GM19035 (cell line): ENCODE results near the gene MANSC1.

Experiments used
- ATAC-seq: cut with Tn5 transposase; IDR thresholded peaks from one replicate; pipeline ENCODE4 v1.9.1; 2021; ENCODE audit not compliant: unreplicated experiment

Gene MANSC1

GRCh38 chr12:12349711-12350665, at the start of gene MANSC1:
Gene MANSC1, minus strand, starts transcription at chr12:12350242. Its CDS starts 6,928 bp downstream, at chr12:12343314.
- ATAC-seq: no peak

GRCh38 chr12:12399161-12399560, 49.1 kb upstream of the MANSC1 start:
- no peak for ATAC-seq

- ATAC-seq: no peak
Measured at GRCh38 chr12:12398026-12398859, 48.2 kb upstream of the MANSC1 start.

- ATAC-seq: no peak
Measured at GRCh38 chr12:12397184-12397583, 47.1 kb upstream of the MANSC1 start.

GRCh38 chr12:12396694-12397093, 46.7 kb upstream of the MANSC1 start:
- no peak for ATAC-seq

GRCh38 chr12:12393171-12393570, 43.1 kb upstream of the MANSC1 start:
- no peak for ATAC-seq

- no peak for ATAC-seq
Measured at GRCh38 chr12:12392413-12392812, 42.4 kb upstream of the MANSC1 start.

- no peak for ATAC-seq
Measured at GRCh38 chr12:12387501-12387900, 37.5 kb upstream of the MANSC1 start.

- no peak for ATAC-seq
Measured at GRCh38 chr12:12384571-12385340, 34.7 kb upstream of the MANSC1 start.

GRCh38 chr12:12381982-12382381, 31.9 kb upstream of the MANSC1 start:
- ATAC-seq: no peak

- no peak for ATAC-seq
Measured at GRCh38 chr12:12380949-12381593, 31.0 kb upstream of the MANSC1 start.

- ATAC-seq: no peak
Measured at GRCh38 chr12:12379831-12380730, 30.0 kb upstream of the MANSC1 start.

- no peak for ATAC-seq
Measured at GRCh38 chr12:12378616-12379015, 28.6 kb upstream of the MANSC1 start.

- ATAC-seq: peak; percentile 88
Measured at GRCh38 chr12:12376646-12377448, 26.8 kb upstream of the MANSC1 start.

- ATAC-seq: no peak
Measured at GRCh38 chr12:12372946-12373722, 23.1 kb upstream of the MANSC1 start.

GRCh38 chr12:12367482-12367998, 17.5 kb upstream of the MANSC1 start:
- ATAC-seq: no peak

GRCh38 chr12:12366701-12367481, 16.8 kb upstream of the MANSC1 start:
- ATAC-seq: no peak
